ENCODE measurements around the gene SLC25A38. TPM values are rescaled to one million over a fixed set of nuclear protein-coding genes. Genes with fewer than 3 reads are reported as not detected.

Gene SLC25A38
- total RNA-seq, 1 experiment from 2014 or later, result 48.2 TPM

- peaks cover 2% of the 10 kb centered on the region; the same call in 1 of the 2 replicates for H3K27me3 Mint-ChIP-seq (ENCODE audit: low read depth)
- no peak overlapping the region for H3T11ph ChIP-seq (ENCODE audit: low read length)
- H3K4me1 ChIP-seq (ENCODE audit: insufficient read depth, low read length), result peaks cover 8% of the 10 kb centered on the region
- H2AK5ac ChIP-seq (ENCODE audit: insufficient read length, low read length), result no peak overlapping the region
- H2BK15ac ChIP-seq (ENCODE audit: low read depth, low read length), result no peak overlapping the region
- H2BK12ac ChIP-seq (ENCODE audit: insufficient read length, low read depth, low read length), result no peak overlapping the region
- no peak overlapping the region for H3K9ac ChIP-seq (ENCODE audit: extremely low read depth, insufficient read length, low read length)
- no CpG with 5 or more reads among the region's 10 CpGs for WGBS (ENCODE audit: extremely low coverage, insufficient read length, low lambda C conversion rate)
- peaks cover 0 to 4% (median 0%) of the 10 kb centered on the region in 3 experiments; a peak in 1 of 7 replicates for H3K36me3 Mint-ChIP-seq (ENCODE audit: insufficient read depth in 1 of 3, low read depth in 3 of 3)
- H4K20me1 ChIP-seq (ENCODE audit: control insufficient read depth, insufficient read depth, insufficient read length), result no peaks in the 10 kb centered on the region
- H4K91ac ChIP-seq (ENCODE audit: insufficient read length, low read depth, low read length), result no peak overlapping the region
- H3K9me3 ChIP-seq (ENCODE audit: control insufficient read depth, low read depth, low read length), result no peaks in the 10 kb centered on the region
- H3K9me3 Mint-ChIP-seq, result no peaks in the 10 kb centered on the region
- DNase-seq, result no peak
- no peaks in the 10 kb centered on the region for H3K27me3 ChIP-seq (ENCODE audit: insufficient read depth, low read length)
- no peak overlapping the region for H3K4me3 Mint-ChIP-seq
- no peak overlapping the region for H3K56ac ChIP-seq (ENCODE audit: insufficient read length, low read depth, low read length)
- H3K23me2 ChIP-seq (ENCODE audit: insufficient read length, low read depth, low read length, poor library complexity, severe bottlenecking), result peaks cover 2% of the 10 kb centered on the region
- no peak overlapping the region for H2BK120ac ChIP-seq (ENCODE audit: low read depth, low read length, poor library complexity, severe bottlenecking)
- no peak overlapping the region for H3K18ac ChIP-seq (ENCODE audit: insufficient read length, low read depth, low read length)
- no peak overlapping the region for H3K23ac ChIP-seq (ENCODE audit: insufficient read length, low read depth, low read length)
- no peak overlapping the region for H2BK20ac ChIP-seq (ENCODE audit: low read depth, low read length, poor library complexity, severe bottlenecking)
- no peak for TF ChIP-seq CTCF (conservative IDR thresholded peaks at IDR 0.05)
- H2BK5ac ChIP-seq (ENCODE audit: insufficient read length, low read length), result no peak overlapping the region
- no peak overlapping the region for H3K27ac Mint-ChIP-seq
- peaks cover 32 to 34% of the 10 kb centered on the region in 2 experiments for H3K4me1 Mint-ChIP-seq
- H4K5ac ChIP-seq (ENCODE audit: insufficient read length, low read depth, low read length), result no peak overlapping the region
- H3K79me1 ChIP-seq (ENCODE audit: insufficient read depth, low read depth, low read length, poor library complexity, severe bottlenecking), result no peaks in the 10 kb centered on the region
- no peak overlapping the region for H3K27ac ChIP-seq (ENCODE audit: insufficient read length, low read depth, low read length)
- no peaks in the 10 kb centered on the region for H3K79me2 ChIP-seq (ENCODE audit: insufficient read depth, low read length)
- no peak overlapping the region for H3K4ac ChIP-seq (ENCODE audit: low read depth, low read length)
- H3K4me2 ChIP-seq (ENCODE audit: insufficient read depth, insufficient read length, low read length), result no peak overlapping the region
- no peak overlapping the region for H2AFZ ChIP-seq (ENCODE audit: low read length)
- no peak overlapping the region for H3K14ac ChIP-seq (ENCODE audit: insufficient read depth, low read length)
- no peak overlapping the region for H4K8ac ChIP-seq (replicated peaks; ENCODE audit: insufficient read length, low read depth, low read length)
These were observed 4.0 kb upstream of the SLC25A38 start for GRCh38 chr3:39378957-39379777.

Measured in H9 (cell line).